IgD-negative memory B cell (primary cell): ENCODE data around the gene PCDHGB7. TPM values are rescaled to one million over a fixed set of nuclear protein-coding genes. Genes with fewer than 3 reads are reported as not detected.
"Not testable (repeated sequence)": the region's sequence is repeated elsewhere in the genome, so short reads cannot be mapped to it uniquely, and the experiment has no call there.

Source experiments
- H3K27ac Mint-ChIP-seq, 3 donors: one replicate each; pipeline ENCODE4 v1.8.0; 2020 to 2022; ENCODE audit warnings: mild to moderate bottlenecking in 3 of 3, mixed read lengths in 3 of 3, moderate library complexity in 1 of 3
- H3K27me3 Mint-ChIP-seq: one replicate; pipeline ENCODE4 v1.8.0; 2021; ENCODE audit warnings: mixed read lengths
- H3K36me3 Mint-ChIP-seq: one replicate; pipeline ENCODE4 v1.8.0; 2020; ENCODE audit warnings: mild to moderate bottlenecking, mixed read lengths
- H3K4me1 Mint-ChIP-seq, 3 donors: one replicate each; pipeline ENCODE4 v1.8.0; 2020 to 2022; ENCODE audit warnings: mixed read lengths in 3 of 3, mild to moderate bottlenecking in 1 of 3
- H3K4me3 Mint-ChIP-seq, 4 donors: one replicate each; pipeline ENCODE4 v1.8.0; 2020 to 2022; ENCODE audit warnings: mild to moderate bottlenecking in 4 of 4, mixed read lengths in 4 of 4, moderate library complexity in 3 of 4
- H3K9me3 Mint-ChIP-seq, 3 donors: one replicate each; pipeline ENCODE4 v1.8.0; 2020 to 2021; ENCODE audit warnings: mixed read lengths in 3 of 3, mild to moderate bottlenecking in 1 of 3
- polyA plus RNA-seq: library from polyadenylated mRNA; unstranded; fragments of 300-500 nt; fragmentation: Illumina TruSeq; gene quantifications from one replicate; pipeline ENCODE4 v1.2.3, GENCODE V29; 2021

Gene PCDHGB7
- polyA plus RNA-seq, 1 donor from 2014 or later = 0.21 TPM

GRCh38 chr5:141432308-141432707 lies 14.8 kb downstream of the PCDHGB7 start:
- Mint-ChIP-seq H3K4me3 (peak overlapping the region in 3 of 4 donors; percentile 57 to 97 (median 91)), H3K27me3 (peaks cover 14% of the 10 kb centered on the region), H3K9me3 (peaks cover 7 to 19% (median 16%) of the 10 kb centered on the region in 3 donors), H3K27ac (peak overlapping the region in 2 of 3 donors; percentile 53 to 94)
- H3K4me1 Mint-ChIP-seq, H3K36me3 Mint-ChIP-seq: not testable (repeated sequence)

- peak overlapping the region in 2 of 4 donors; percentile 32 to 63 for H3K4me3 Mint-ChIP-seq
- peaks cover 7 to 20% (median 16%) of the 10 kb centered on the region in 3 donors for H3K9me3 Mint-ChIP-seq
- not testable (repeated sequence) for H3K36me3 Mint-ChIP-seq, H3K4me1 Mint-ChIP-seq
- peak overlapping the region in 1 of 3 donors; percentile 45 for H3K27ac Mint-ChIP-seq
- H3K27me3 Mint-ChIP-seq = peaks cover 14% of the 10 kb centered on the region
Measured at GRCh38 chr5:141432726-141433125, 15.2 kb downstream of the PCDHGB7 start.

GRCh38 chr5:141434006-141434405 lies 16.5 kb downstream of the PCDHGB7 start:
- peaks cover 7 to 19% (median 13%) of the 10 kb centered on the region in 3 donors for H3K9me3 Mint-ChIP-seq
- H3K4me3 Mint-ChIP-seq = no peak overlapping the region
- peaks cover 2 to 10% (median 3%) of the 10 kb centered on the region in 3 donors for H3K4me1 Mint-ChIP-seq
- H3K27me3 Mint-ChIP-seq = peaks cover 10% of the 10 kb centered on the region
- H3K27ac Mint-ChIP-seq = peak overlapping the region in 1 of 3 donors; percentile 40
- peaks cover 2% of the 10 kb centered on the region for H3K36me3 Mint-ChIP-seq

DNA sequence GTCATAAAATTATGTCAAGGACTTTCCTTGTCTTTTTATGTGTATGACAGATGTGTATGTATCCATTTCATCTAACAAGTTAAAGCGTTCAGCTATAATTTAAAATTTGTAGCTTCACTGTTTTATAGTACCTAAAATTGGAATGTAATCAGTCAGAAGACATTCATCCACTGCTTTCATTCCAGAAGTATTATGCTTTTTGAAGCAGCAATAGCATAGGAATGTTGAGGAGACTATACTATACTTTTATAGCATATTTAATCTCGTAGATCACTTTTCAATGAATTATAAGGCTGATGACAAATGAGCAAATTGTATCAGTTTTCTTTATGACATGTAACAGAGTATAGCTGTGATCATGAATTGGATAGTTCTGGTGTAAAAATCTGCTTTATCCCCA lies 19.7 kb downstream of the PCDHGB7 start:
- H3K9me3 Mint-ChIP-seq = peaks cover 8 to 9% (median 8%) of the 10 kb centered on the region in 3 donors
- H3K4me1 Mint-ChIP-seq = peaks cover 0 to 2% (median 0%) of the 10 kb centered on the region in 3 donors
- peaks cover 2% of the 10 kb centered on the region for H3K36me3 Mint-ChIP-seq
- H3K27me3 Mint-ChIP-seq = peaks cover 5% of the 10 kb centered on the region
- no peak overlapping the region for H3K27ac Mint-ChIP-seq
- no peak overlapping the region for H3K4me3 Mint-ChIP-seq

DNA sequence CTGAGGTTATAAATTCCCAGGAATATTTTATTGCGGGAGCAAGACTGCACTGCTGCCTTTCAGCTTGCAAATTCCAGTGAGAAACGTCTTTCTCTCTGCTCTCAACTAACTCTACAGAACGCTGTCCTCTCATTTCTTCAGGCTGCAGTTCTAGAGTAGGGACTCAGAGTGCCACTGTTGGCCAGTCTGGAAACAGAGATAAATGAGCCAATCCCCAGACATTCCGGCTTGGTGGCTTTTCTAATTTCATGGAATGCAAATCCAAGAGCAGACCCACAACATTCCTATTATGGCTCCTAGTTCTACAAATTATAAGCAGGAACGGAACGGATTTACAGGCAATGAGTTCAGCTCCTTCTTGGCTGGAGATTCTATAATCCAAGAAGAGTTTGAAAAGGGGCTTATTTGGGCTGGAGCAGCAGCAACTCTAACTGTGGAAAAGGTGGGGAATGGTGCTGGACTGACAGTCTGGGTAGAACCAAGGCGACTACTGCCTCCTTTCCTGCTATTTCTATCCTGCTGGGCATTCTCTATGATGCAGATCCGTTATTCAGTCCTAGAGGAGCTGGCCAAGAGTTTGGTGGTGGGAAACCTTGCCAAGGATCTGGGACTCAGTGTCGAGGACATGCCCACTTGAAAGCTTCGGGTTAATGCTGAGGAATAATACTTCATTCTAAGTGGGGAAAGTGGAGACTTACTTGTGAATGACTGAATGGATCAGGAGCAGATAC lies 22.1 kb downstream of the PCDHGB7 start:
- H3K27me3 Mint-ChIP-seq = peaks cover 2% of the 10 kb centered on the region
- H3K27ac Mint-ChIP-seq = peak overlapping the region in 1 of 3 donors; percentile 17
- peaks cover 0 to 6% (median 2%) of the 10 kb centered on the region in 3 donors for H3K9me3 Mint-ChIP-seq
- H3K4me3 Mint-ChIP-seq = no peak overlapping the region
- peaks cover 3 to 5% (median 3%) of the 10 kb centered on the region in 3 donors for H3K4me1 Mint-ChIP-seq
- H3K36me3 Mint-ChIP-seq = no peaks in the 10 kb centered on the region

DNA sequence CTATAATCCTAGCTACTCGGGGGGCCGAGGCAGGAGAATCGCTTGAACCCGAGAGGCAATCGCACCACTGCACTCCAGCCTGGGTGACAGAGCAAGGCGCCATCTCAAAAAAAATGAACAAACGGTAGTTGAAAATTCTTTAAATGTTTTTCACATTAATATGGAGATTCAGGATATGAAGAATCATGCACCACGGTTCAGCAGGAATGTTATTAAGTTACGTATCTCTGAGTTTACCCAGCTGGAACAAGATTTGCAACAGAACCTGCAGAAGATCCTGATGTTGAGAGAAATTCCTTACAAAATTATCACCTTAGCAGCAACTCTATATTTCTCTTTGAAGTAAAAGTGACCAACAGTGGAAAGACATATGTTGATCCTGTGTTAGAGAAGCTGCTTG lies 22.9 kb downstream of the PCDHGB7 start:
- peaks cover 3 to 5% (median 3%) of the 10 kb centered on the region in 3 donors for H3K4me1 Mint-ChIP-seq
- H3K9me3 Mint-ChIP-seq = peaks cover 0 to 5% (median 2%) of the 10 kb centered on the region in 3 donors

DNA sequence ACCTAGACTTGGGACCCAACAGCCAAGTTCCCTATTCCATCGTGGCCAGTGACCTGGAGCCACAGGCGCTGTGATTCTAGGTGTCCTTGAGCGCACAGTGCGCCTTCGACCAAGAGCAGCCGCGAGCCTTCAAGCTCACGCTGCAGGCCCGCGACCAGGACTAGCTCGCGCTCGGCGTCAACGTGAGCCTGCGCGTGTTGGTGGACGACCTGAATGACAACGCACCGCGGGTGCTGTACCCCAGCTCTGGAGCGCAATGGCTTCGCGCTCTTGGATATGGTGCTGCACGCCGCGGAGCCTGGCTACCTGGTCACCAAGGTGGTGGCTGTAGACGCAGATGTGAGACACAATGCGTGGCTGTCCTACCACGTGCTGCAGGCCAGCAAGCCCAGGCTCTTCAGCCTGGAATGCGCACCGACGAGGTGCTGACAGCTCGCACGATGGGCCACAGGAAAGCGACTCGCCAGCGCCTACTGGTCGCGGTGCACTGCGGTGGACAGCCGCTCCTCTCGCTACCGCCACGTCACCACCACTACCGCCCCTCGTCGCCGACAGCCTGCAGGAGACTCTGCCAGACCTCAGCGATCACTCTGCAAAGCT lies 24.2 kb downstream of the PCDHGB7 start:
- Mint-ChIP-seq H3K27me3 (peaks cover 4% of the 10 kb centered on the region), H3K4me3 (no peak overlapping the region), H3K9me3 (peaks cover 0 to 5% (median 2%) of the 10 kb centered on the region in 3 donors), H3K4me1 (peaks cover 3 to 5% (median 3%) of the 10 kb centered on the region in 3 donors), H3K27ac (peak overlapping the region in 1 of 3 donors; percentile 80), H3K36me3 (no peaks in the 10 kb centered on the region)

More for the DNA sequence above, 22.9 kb downstream of the PCDHGB7 start:
- H3K4me3 Mint-ChIP-seq = no peak overlapping the region
- peak overlapping the region in 1 of 3 donors; percentile 17 for H3K27ac Mint-ChIP-seq
- H3K27me3 Mint-ChIP-seq = peaks cover 2% of the 10 kb centered on the region
- no peaks in the 10 kb centered on the region for H3K36me3 Mint-ChIP-seq

GRCh38 chr5:141465351-141465750 lies 47.9 kb downstream of the PCDHGB7 start:
- Mint-ChIP-seq H3K4me3 (no peak overlapping the region), H3K27ac (no peak overlapping the region), H3K27me3 (peaks cover 2% of the 10 kb centered on the region), H3K36me3 (peaks cover 2% of the 10 kb centered on the region), H3K9me3 (peaks cover 2 to 6% (median 6%) of the 10 kb centered on the region in 3 donors), H3K4me1 (no peaks in the 10 kb centered on the region)

Other genes with a start within 250 kb of the PCDHGB7 start
- not detected for gene PCDHB7, start 245.0 kb upstream of the PCDHGB7 start, polyA plus RNA-seq
- gene PCDHB8, start 239.9 kb upstream of the PCDHGB7 start, polyA plus RNA-seq = not detected
- gene PCDHB16, start 235.3 kb upstream of the PCDHGB7 start, polyA plus RNA-seq = not detected
- gene PCDHB9, start 230.5 kb upstream of the PCDHGB7 start, polyA plus RNA-seq = 0.31 TPM
- gene PCDHB10, start 225.3 kb upstream of the PCDHGB7 start, polyA plus RNA-seq = not detected
- not detected for gene PCDHB11, start 218.1 kb upstream of the PCDHGB7 start, polyA plus RNA-seq
- not detected for gene PCDHB12, start 209.0 kb upstream of the PCDHGB7 start, polyA plus RNA-seq
- gene PCDHB13, start 203.8 kb upstream of the PCDHGB7 start, polyA plus RNA-seq = 0.05 TPM
- not detected for gene PCDHB14, start 194.3 kb upstream of the PCDHGB7 start, polyA plus RNA-seq
- gene PCDHB15, start 172.3 kb upstream of the PCDHGB7 start, polyA plus RNA-seq = not detected
- not detected for gene SLC25A2, start 113.6 kb upstream of the PCDHGB7 start, polyA plus RNA-seq
- gene TAF7, start 96.9 kb upstream of the PCDHGB7 start, polyA plus RNA-seq = 216 TPM
- not detected for gene PCDHGA1, start 87.2 kb upstream of the PCDHGB7 start, polyA plus RNA-seq
- gene PCDHGA2, start 78.9 kb upstream of the PCDHGB7 start, polyA plus RNA-seq = not detected
- gene PCDHGA3, start 73.8 kb upstream of the PCDHGB7 start, polyA plus RNA-seq = 0.23 TPM
- 0.41 TPM for gene PCDHGB1, start 67.6 kb upstream of the PCDHGB7 start, polyA plus RNA-seq
- not detected for gene PCDHGA4, start 62.7 kb upstream of the PCDHGB7 start, polyA plus RNA-seq
- 0.21 TPM for gene PCDHGB2, start 57.7 kb upstream of the PCDHGB7 start, polyA plus RNA-seq
- not detected for gene PCDHGA5, start 53.5 kb upstream of the PCDHGB7 start, polyA plus RNA-seq
- gene PCDHGB3, start 47.4 kb upstream of the PCDHGB7 start, polyA plus RNA-seq = not detected
- 0.08 TPM for gene PCDHGA6, start 43.8 kb upstream of the PCDHGB7 start, polyA plus RNA-seq
- not detected for gene PCDHGA7, start 34.9 kb upstream of the PCDHGB7 start, polyA plus RNA-seq
- 0.08 TPM for gene PCDHGB4, start 30.0 kb upstream of the PCDHGB7 start, polyA plus RNA-seq
- not detected for gene PCDHGA8, start 25.0 kb upstream of the PCDHGB7 start, polyA plus RNA-seq
- gene PCDHGB5, start 19.7 kb upstream of the PCDHGB7 start, polyA plus RNA-seq = 1.9 TPM
- 0.29 TPM for gene PCDHGA9, start 14.9 kb upstream of the PCDHGB7 start, polyA plus RNA-seq
- 0.39 TPM for gene PCDHGB6, start 9.7 kb upstream of the PCDHGB7 start, polyA plus RNA-seq
- gene PCDHGA10, start 4.7 kb upstream of the PCDHGB7 start, polyA plus RNA-seq = 0.15 TPM
- gene PCDHGA11, start 3.4 kb downstream of the PCDHGB7 start, polyA plus RNA-seq = 0.15 TPM
- gene PCDHGA12, start 12.8 kb downstream of the PCDHGB7 start, polyA plus RNA-seq = 0.59 TPM
- 3.9 TPM for gene PCDHGC3, start 58.3 kb downstream of the PCDHGB7 start, polyA plus RNA-seq
- not detected for gene PCDHGC4, start 67.4 kb downstream of the PCDHGB7 start, polyA plus RNA-seq
- not detected for gene PCDHGC5, start 71.4 kb downstream of the PCDHGB7 start, polyA plus RNA-seq
- gene DIAPH1, start 201.3 kb downstream of the PCDHGB7 start, polyA plus RNA-seq = 57.6 TPM
- 96.1 TPM for gene HDAC3, start 219.2 kb downstream of the PCDHGB7 start, polyA plus RNA-seq
- gene RELL2, start 219.3 kb downstream of the PCDHGB7 start, polyA plus RNA-seq = 5.9 TPM
- 9.9 TPM for gene FCHSD1, start 233.7 kb downstream of the PCDHGB7 start, polyA plus RNA-seq